K562 (cell line): ENCODE data around the gene NPAS3. TPM values are rescaled to one million over a fixed set of nuclear protein-coding genes. Genes with fewer than 3 reads are reported as not detected.

Experiments used
- ATAC-seq: fragments of 200-7000 bp; cut with Tn5 transposase; 3 replicates; pipeline ENCODE4 v1.9.1; 2020; ENCODE audit warnings: moderate library complexity
- BruUV-seq: library from RNA; stranded (reverse); fragments of 400-500 nt; replicated peaks from 2 replicates; lab custom pipeline; 2021; lab: Mats Ljungman, UMichigan
- CTCF ChIA-PET: fragments of 300-600 bp; formaldehyde crosslinking; extraction: SDS; loops from one replicate; lab custom pipeline; 2021; ENCODE audit warnings: low intra/inter-chr PET ratio; lab: Yijun Ruan, JAX
- POLR2A ChIA-PET: fragments of 300-600, 350-650 bp; sonication (Branson Sonifier 250); formaldehyde crosslinking; extraction: SDS; loops from one replicate; lab custom pipeline; 2021; ENCODE audit warnings: antibody characterized with exemption, inconsistent platforms; lab: Yijun Ruan, JAX
- DNase-seq, 4 experiments: peaks; one replicate each; pipeline versions ENCODE4 v3.0.0 to v3.0.0-alpha.2; 2011 to 2018; ENCODE audit warnings: low spot score in 3 of 4, mixed read lengths in 3 of 4; ENCODE audit errors: extremely low read depth in 1 of 4
- FAIRE-seq: peaks from 2 replicates; lab custom pipeline; 2011; peaks lifted over from hg19 to GRCh38; lab: Jason Lieb, UNC
- H2AFZ ChIP-seq: 2 replicates; pipeline ENCODE4 v1.6.0; 2011; ENCODE audit warnings: low read depth, low read length, control low read depth, inconsistent platforms
- H3K27ac ChIP-seq: fragments of 200-600 bp; 3 replicates; pipeline ENCODE4 v1.8.0; 2011; ENCODE audit warnings: low read depth, mild to moderate bottlenecking, control low read depth, inconsistent platforms, low read length, moderate library complexity, mixed read lengths; ENCODE audit errors: extremely low read depth
- H3K27me3 ChIP-seq, 2 experiments: fragments of 300-600 bp in 1 of 2; 2 replicates in 1 of 2; 3 replicates in 1 of 2; pipeline versions ENCODE4 v1.6.0 to v1.8.0; 2011; ENCODE audit warnings: inconsistent platforms in 2 of 2, low read length in 2 of 2, mild to moderate bottlenecking in 1 of 2, mixed read lengths in 1 of 2, moderate library complexity in 1 of 2; ENCODE audit not compliant: control insufficient read depth in 2 of 2, insufficient read depth in 2 of 2
- H3K36me3 ChIP-seq: fragments of 300-600 bp; 3 replicates; pipeline ENCODE4 v1.8.0; 2011; ENCODE audit warnings: mild to moderate bottlenecking, low read length, inconsistent platforms; ENCODE audit not compliant: control insufficient read depth, insufficient read depth
- H3K4me1 ChIP-seq, 2 experiments: fragments of 200-600 bp in 1 of 2; replicated peaks in 1 of 2; 2 replicates in 1 of 2; 3 replicates in 1 of 2; pipeline versions ENCODE4 v1.5.1 to v1.8.0; 2011; ENCODE audit warnings: inconsistent platforms in 2 of 2, low read length in 2 of 2, mild to moderate bottlenecking in 1 of 2, mixed read lengths in 1 of 2, moderate library complexity in 1 of 2; ENCODE audit not compliant: control insufficient read depth in 2 of 2, insufficient read depth in 2 of 2
- H3K4me2 ChIP-seq: 2 replicates; pipeline ENCODE4 v1.6.1; 2011; ENCODE audit warnings: low read length, control low read depth, inconsistent platforms, mixed read lengths; ENCODE audit not compliant: insufficient read depth
- H3K4me3 ChIP-seq: fragments of 200-600 bp; sonication (generic), shearing (Covaris generic); 2 replicates; pipeline ENCODE4 v1.5.1; 2016; ENCODE audit warnings: control low read depth, inconsistent platforms
- H3K79me2 ChIP-seq: fragments of 200-600 bp; 3 replicates; pipeline ENCODE4 v1.8.0; 2011; ENCODE audit warnings: low read length, inconsistent platforms; ENCODE audit not compliant: control insufficient read depth, insufficient read depth
- H3K9ac ChIP-seq, 2 experiments: 2 replicates each; pipeline versions ENCODE4 v1.6.0 to v1.6.1; 2011; ENCODE audit warnings: low read depth in 2 of 2, low read length in 2 of 2, control low read depth in 1 of 2, inconsistent platforms in 1 of 2, mild to moderate bottlenecking in 1 of 2, mixed read lengths in 1 of 2; ENCODE audit not compliant: insufficient read depth in 1 of 2
- H3K9me1 ChIP-seq: one replicate; pipeline ENCODE4 v1.6.0; 2011; ENCODE audit warnings: inconsistent platforms, mild to moderate bottlenecking, low read length, moderate library complexity; ENCODE audit not compliant: control insufficient read depth, insufficient read depth
- H3K9me3 ChIP-seq: replicated peaks from 2 replicates; pipeline ENCODE4 v1.5.1; 2011; ENCODE audit warnings: low read depth, low read length, inconsistent platforms; ENCODE audit not compliant: control insufficient read depth, insufficient read depth
- H4K20me1 ChIP-seq: replicated peaks from 2 replicates; pipeline ENCODE4 v1.6.1; 2011; ENCODE audit warnings: low read length, inconsistent platforms, mixed read lengths; ENCODE audit not compliant: control insufficient read depth, insufficient read depth
- BHLHE40 ChIP-seq: IDR thresholded peaks from 2 replicates; pipeline ENCODE4 v1.6.1; 2011; ENCODE audit warnings: low read length, improper control_type of control experiment
- CBFB ChIP-seq: sonication (generic); formaldehyde crosslinking; IDR thresholded peaks from 2 replicates; pipeline ENCODE4 v1.4.0; 2020; ENCODE audit warnings: mild to moderate bottlenecking, missing genetic modification reagents
- CEBPB ChIP-seq: fragments of 450-650 bp; IDR thresholded peaks from 2 replicates; pipeline ENCODE4 v1.6.1; 2016; ENCODE audit warnings: missing genetic modification characterization, missing compliant biosample characterization
- ETS2 ChIP-seq: IDR thresholded peaks from 2 replicates; pipeline ENCODE4 v1.6.1; 2016; ENCODE audit warnings: borderline replicate concordance, missing genetic modification characterization, mild to moderate bottlenecking, moderate library complexity, missing compliant biosample characterization; ENCODE audit not compliant: poor library complexity, severe bottlenecking
- FOXP1 ChIP-seq: sonication (generic); formaldehyde crosslinking; IDR thresholded peaks from 2 replicates; pipeline ENCODE4 v1.8.0; 2022; ENCODE audit warnings: mild to moderate bottlenecking, missing genetic modification reagents
- KLF16 ChIP-seq: IDR thresholded peaks from 2 replicates; pipeline ENCODE4 v1.6.1; 2016; ENCODE audit warnings: antibody characterized with exemption
- POLR2AphosphoS5 ChIP-seq: IDR thresholded peaks from 2 replicates; pipeline ENCODE4 v1.6.1; 2011; ENCODE audit warnings: mild to moderate bottlenecking, low read depth, low read length, moderate library complexity; ENCODE audit not compliant: control insufficient read depth, insufficient read depth
- ZNF830 ChIP-seq: fragments of 250-450 bp; sonication (Bioruptor Pico); IDR thresholded peaks from 2 replicates; pipeline ENCODE4 v1.5.0; 2021; ENCODE audit warnings: mild to moderate bottlenecking
- ZSCAN32 ChIP-seq: fragments of 450-650 bp; formaldehyde crosslinking; IDR thresholded peaks from 2 replicates; pipeline ENCODE4 v1.4.0; 2020; ENCODE audit warnings: mild to moderate bottlenecking, moderate library complexity
- WGBS: fragments of 100-300 bp; shearing (Covaris generic); methylation state at CpG from one replicate; pipeline ENCODE4 v1.1.6; 2016; ENCODE audit warnings: low coverage, mixed read lengths; ENCODE audit not compliant: insufficient coverage; ENCODE audit errors: missing lambda C conversion rate; 5-methylcytosine and 5-hydroxymethylcytosine counted together
- in situ Hi-C: fragments of 300-500 bp; cut with MboI; formaldehyde crosslinking; loops from 4 replicates; pipeline ENCODE4 v1.15.0; 2018; ENCODE audit warnings: inconsistent platforms, mixed read lengths
- intact Hi-C: fragments of 100-400 bp; cut with micrococcal nuclease; formaldehyde crosslinking; loops from 2 replicates; pipeline ENCODE4 v1.14.2; 2022
- polyA plus RNA-seq, 8 experiments: library from polyadenylated mRNA; depleted of rRNA in 4 of 8; stranded (reverse) in 5 of 8; unstranded in 3 of 8; fragments of >200 nt; fragmentation: Nextera tagmentation in 2 of 8; fragmentation: Illumina TruSeq in 1 of 8; extraction: Ambion mirVana in 2 of 8; extraction: Trizol in 1 of 8; gene quantifications; 2 replicates each; pipeline versions ENCODE4 v1.2.1 to v1.2.3, GENCODE V29; 2011 to 2014; ENCODE audit warnings: inconsistent platforms in 1 of 8, missing spikeins in 1 of 8
- total RNA-seq, 7 experiments: library from RNA; depleted of rRNA in 6 of 7; stranded (reverse); fragments of >200 nt in 6 of 7; fragmentation: Illumina TruSeq in 2 of 7; extraction: Trizol in 2 of 7; gene quantifications; 2 replicates each; pipeline versions ENCODE4 v1.2.1 to v1.2.3, GENCODE V29; 2011 to 2021; ENCODE audit warnings: low replicate concordance in 1 of 7
- TF ChIP-seq, protein P1 (sequence below): sonication (generic); formaldehyde crosslinking; IDR thresholded peaks from 2 replicates; pipeline ENCODE4 v1.8.0; 2022; ENCODE audit warnings: mild to moderate bottlenecking, missing genetic modification reagents

Gene NPAS3
- total and polyA plus RNA-seq, 9 of the 15 experiments (the other 6 are each of a cell fraction or from before 2014, with no cell fraction given): 0.04 TPM; not detected in 8

DNA sequence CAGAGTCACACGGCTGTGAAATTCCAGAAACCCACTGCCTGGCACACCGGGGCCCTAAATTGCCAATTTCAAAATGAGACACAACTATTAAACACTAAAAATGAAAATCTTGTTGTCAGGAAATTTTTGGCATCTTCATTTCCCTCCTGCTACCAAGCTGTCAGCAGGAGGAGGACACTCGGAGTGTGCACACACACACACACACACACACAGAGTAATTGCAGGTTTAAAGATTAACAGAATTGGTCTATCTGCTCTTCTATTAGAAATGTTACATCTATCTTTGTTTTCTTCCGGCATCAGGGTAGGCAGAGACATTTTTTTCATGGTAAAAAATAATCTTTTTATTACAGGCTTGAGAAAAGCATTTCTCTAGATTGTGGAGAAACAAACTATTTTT, 698.0 kb downstream of the NPAS3 start:
- Histone ChIP-seq H3K27ac (no peak overlapping the region), H2AFZ (no peak overlapping the region), H3K4me1 (no peaks in the 10 kb centered on the region), H3K27me3 (no peaks in the 10 kb centered on the region), H3K79me2 (no peaks in the 10 kb centered on the region), H3K4me2 (no peak overlapping the region), H3K9ac (no peak overlapping the region), H4K20me1 (no peaks in the 10 kb centered on the region), H3K9me1 (no peaks in the 10 kb centered on the region), H3K4me3 (no peak overlapping the region), H3K9me3 (no peaks in the 10 kb centered on the region), H3K36me3 (no peaks in the 10 kb centered on the region)
- CTCF ChIA-PET: no interaction called here
- DNase-seq: no peak
- 7% methylated on average over 3 of the region's 4 CpGs for WGBS
- FAIRE-seq: no peak
- intact Hi-C loops (no loop called here), in situ Hi-C loops (no loop called here)
- TF ChIP-seq POLR2AphosphoS5 (no peak), ETS2 (no peak), KLF16 (no peak), ZSCAN32 (CRISPR knock-in tag) (no peak), CEBPB (tag) (no peak), BHLHE40 (no peak), FOXP1 (CRISPR knock-in tag) (no peak), CBFB (no peak), ZNF830 (no peak)
- TF ChIP-seq, protein P1, sequence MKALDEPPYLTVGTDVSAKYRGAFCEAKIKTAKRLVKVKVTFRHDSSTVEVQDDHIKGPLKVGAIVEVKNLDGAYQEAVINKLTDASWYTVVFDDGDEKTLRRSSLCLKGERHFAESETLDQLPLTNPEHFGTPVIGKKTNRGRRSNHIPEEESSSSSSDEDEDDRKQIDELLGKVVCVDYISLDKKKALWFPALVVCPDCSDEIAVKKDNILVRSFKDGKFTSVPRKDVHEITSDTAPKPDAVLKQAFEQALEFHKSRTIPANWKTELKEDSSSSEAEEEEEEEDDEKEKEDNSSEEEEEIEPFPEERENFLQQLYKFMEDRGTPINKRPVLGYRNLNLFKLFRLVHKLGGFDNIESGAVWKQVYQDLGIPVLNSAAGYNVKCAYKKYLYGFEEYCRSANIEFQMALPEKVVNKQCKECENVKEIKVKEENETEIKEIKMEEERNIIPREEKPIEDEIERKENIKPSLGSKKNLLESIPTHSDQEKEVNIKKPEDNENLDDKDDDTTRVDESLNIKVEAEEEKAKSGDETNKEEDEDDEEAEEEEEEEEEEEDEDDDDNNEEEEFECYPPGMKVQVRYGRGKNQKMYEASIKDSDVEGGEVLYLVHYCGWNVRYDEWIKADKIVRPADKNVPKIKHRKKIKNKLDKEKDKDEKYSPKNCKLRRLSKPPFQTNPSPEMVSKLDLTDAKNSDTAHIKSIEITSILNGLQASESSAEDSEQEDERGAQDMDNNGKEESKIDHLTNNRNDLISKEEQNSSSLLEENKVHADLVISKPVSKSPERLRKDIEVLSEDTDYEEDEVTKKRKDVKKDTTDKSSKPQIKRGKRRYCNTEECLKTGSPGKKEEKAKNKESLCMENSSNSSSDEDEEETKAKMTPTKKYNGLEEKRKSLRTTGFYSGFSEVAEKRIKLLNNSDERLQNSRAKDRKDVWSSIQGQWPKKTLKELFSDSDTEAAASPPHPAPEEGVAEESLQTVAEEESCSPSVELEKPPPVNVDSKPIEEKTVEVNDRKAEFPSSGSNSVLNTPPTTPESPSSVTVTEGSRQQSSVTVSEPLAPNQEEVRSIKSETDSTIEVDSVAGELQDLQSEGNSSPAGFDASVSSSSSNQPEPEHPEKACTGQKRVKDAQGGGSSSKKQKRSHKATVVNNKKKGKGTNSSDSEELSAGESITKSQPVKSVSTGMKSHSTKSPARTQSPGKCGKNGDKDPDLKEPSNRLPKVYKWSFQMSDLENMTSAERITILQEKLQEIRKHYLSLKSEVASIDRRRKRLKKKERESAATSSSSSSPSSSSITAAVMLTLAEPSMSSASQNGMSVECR (CRISPR knock-in tag): no peak
- ATAC-seq: no peak
- POLR2A ChIA-PET: no interaction called here
- BruUV-seq: no TSS peak
